ENCODE results near the gene WFIKKN2.
A peak's percentile ranks its signal among the peaks of the same experiment; 100 is the strongest.

Gene WFIKKN2

DNA sequence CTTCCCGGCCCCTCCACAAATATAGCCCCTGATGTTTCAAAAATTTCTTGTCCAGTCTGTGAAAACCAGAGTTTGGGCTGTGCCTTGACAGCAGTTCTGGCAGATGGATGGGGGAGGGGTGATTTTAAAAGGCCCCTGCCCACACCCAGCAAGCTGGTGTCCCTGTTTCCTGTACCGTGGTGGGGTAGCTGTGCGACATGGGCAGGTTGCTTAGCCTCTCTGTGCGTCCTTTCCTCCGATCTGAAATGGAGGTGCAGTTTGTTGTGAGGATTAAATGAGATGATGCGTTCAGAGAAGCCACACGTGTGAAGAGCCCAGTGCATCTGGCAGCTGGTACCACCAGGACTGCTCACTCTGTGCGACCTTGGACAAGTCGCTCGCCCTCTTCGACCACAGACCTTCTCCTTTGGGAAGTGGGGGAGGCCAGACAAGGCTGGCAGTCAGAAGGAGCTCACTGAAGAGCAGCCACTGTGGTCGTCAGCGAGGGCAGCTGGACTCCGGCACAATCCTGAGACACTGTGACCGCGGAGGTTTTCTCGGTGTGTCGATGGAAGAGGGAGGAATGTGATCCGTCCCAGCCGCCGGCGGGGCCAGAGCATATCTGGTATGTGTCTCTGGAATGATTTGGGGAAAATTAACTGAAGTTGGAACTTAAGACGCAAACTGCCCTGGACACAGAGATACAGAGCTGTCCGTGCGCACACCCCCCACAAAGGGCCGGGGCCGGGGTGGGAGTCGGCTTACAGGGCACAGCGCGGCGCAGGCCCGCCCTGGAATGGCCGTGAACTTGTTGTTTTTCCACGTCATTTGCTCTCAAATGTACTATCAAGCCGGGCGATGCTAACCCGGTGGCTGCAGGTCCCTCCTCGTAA, 721 bp upstream of the WFIKKN2 start:
- no peak for DNase-seq (ENCODE audit: low read depth in 1 of 2, low spot score in 1 of 2)

DNA sequence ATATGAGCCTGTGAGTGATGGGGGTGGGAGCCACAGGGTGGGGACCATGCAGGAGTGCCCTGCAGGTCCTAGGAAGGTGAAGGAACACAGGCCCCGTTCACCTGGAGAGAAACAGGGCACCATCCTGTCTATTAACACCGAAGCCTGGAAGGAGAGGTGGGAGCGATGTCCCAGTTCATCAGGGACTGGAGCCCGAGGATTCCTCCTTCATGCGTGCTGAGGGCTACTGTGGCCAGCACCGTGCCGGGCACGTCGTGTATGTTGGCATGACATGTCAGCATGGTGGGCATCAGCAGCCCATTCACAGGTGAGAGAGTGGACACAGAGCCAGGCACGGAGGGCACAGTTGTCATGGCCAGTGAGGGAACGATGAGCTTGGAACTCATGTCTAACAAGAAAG, 1.4 kb downstream of the WFIKKN2 start:
- DNase-seq (ENCODE audit: low read depth in 1 of 2, low spot score in 1 of 2), result no peak

DNA sequence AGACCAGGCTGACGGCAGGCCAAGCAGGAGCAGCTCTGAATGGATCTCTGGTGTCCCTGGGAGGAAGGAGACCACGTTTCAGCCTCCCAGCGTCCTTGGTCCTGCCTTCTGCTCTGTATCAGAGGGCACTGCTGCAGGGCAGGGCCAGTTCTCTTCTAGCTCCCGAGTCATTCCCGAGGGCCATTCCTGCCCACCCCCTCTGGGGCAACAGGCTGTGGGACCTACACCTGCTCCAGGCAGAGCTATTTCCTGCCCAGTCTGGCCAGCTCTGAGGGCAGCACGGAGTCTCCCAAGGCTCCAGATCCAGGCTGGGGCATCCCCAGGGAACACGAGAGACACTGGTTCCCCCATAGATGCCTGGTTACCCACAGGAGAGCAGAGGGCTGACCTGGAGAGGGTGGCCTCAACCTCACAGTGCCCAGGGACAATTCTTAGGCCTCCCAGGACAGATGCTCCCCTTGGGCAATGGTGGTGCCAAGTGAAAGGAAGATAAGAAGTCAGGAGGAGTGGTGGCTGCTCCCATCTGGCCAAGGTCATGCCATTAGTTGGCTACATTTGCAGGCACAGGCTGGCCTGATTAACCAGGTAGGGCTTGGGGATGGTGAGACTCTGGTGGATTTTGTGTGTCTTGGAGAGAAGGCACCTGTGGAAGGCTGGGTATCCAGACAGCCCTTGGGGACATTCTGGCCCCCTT, 2.0 kb downstream of the WFIKKN2 start:
- no peak for DNase-seq (ENCODE audit: low read depth in 1 of 2, low spot score in 1 of 2)

DNA sequence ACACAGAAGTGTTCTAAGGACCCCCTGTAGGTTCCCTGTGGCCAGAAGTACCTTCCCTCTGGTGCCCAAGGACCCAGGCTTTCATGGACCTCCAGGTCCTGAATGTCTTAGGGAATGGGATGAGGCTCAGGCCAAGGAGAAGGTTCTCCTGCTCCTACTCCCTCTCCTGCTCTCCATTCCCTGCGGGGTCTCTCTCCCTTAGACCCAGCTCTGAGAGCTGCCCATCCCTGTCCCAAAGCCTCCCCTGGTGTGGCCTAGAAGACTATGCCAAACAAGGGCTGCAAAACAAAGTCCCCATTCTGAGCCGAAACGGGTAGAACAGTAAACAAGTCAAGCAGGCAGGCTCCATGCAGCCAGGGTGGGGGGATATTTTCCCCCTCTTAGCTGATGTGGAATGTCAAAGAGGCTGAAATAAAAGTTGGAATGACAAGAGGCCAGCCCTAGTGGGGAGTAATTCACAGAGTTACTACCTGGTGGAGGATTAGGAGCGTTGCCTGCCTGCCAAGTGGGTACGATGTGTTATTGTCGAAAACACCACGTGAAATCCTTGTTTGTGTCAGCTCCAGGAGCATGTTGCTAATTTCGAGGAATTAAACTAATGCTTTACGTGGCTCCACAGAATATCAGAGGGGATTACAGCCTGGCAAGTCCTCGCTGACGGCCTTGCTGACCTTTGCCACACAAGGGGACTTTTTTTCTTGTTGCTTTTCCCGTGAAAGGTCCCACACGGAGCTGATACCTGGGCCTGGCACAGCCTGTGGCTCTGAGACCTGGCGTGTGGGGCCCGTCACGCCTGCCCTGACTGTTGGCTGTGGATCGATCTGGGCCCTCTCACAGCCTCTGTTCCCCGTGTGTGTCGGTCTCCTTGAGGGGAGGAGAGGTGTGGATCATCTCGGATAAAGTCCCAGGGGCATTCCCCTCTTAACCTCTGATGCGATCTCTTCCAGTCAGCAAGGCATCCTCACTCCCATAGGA, 2.9 kb downstream of the WFIKKN2 start:
- no peak for DNase-seq (ENCODE audit: low read depth in 1 of 2, low spot score in 1 of 2)

DNA sequence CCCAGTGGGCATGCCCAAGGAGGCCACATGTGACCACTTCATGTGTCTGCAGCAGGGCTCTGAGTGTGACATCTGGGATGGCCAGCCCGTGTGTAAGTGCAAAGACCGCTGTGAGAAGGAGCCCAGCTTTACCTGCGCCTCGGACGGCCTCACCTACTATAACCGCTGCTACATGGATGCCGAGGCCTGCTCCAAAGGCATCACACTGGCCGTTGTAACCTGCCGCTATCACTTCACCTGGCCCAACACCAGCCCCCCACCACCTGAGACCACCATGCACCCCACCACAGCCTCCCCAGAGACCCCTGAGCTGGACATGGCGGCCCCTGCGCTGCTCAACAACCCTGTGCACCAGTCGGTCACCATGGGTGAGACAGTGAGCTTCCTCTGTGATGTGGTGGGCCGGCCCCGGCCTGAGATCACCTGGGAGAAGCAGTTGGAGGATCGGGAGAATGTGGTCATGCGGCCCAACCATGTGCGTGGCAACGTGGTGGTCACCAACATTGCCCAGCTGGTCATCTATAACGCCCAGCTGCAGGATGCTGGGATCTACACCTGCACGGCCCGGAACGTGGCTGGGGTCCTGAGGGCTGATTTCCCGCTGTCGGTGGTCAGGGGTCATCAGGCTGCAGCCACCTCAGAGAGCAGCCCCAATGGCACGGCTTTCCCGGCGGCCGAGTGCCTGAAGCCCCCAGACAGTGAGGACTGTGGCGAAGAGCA, 4.4 kb downstream of the WFIKKN2 start:
- no peak for DNase-seq (ENCODE audit: low read depth in 1 of 2, low spot score in 1 of 2)

GRCh38 chr17:50840311-50840851, 5.0 kb downstream of the WFIKKN2 start:
- DNase-seq (ENCODE audit: low read depth in 1 of 2, low spot score in 1 of 2), result no peak

DNA sequence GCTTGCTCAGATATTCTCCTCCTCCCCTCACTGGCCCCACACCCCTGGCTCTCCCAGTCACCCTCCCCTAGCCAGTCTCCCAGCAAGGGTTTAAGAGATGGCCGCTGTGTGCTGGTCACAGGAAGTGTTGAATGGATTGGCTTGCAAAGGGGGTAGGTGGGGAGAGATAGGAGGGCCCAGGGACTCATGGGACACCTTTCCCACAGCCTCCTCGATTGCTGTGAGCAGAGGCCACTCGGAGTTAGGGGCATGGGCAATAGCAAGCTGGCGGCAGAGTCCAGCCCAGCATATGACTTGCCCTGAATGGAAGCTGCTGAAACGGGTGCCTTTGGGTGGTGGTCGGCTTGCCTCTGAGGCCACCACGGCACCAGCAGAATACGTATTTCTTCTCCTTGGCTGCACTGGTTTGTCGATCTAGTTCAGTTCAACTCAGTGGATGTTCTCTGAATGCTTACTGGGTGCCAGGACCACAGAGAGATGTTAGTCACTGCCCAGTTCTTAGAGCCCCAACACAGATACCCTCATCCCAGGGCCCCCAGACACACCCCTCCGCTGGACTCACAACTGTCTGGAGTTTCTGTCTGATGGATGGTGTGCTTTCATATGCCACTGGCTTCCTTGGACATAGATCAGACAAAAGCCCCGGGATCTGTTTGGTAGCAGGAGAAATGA, 6.0 kb downstream of the WFIKKN2 start:
- no peak for DNase-seq (ENCODE audit: low read depth in 1 of 2, low spot score in 1 of 2)

DNA sequence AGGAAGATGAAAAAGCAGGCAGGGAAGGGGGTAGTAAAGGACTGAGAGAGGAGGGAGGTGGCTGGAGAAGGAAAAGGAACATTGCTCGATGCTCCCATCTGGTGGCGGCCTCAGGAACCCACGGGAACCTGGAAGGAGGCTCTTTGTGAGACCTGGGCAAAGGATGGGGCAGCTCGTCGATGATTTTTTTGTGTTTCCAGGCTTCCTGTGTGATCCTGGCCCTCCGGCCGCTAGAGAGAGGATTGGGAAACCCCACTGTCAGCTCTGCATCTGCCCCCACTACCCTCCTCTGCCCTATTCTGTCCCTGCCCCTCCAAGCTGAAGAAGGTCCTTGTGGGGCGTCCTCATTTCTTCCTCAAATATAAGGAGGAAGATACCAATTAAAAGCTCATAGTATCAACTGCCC, 6.6 kb downstream of the WFIKKN2 start:
- DNase-seq (ENCODE audit: low read depth in 1 of 2, low spot score in 1 of 2), result peak; percentile 15 to 40

GRCh38 chr17:50842506-50843149, 7.2 kb downstream of the WFIKKN2 start:
- no peak for DNase-seq (ENCODE audit: low read depth in 1 of 2, low spot score in 1 of 2)

- DNase-seq (ENCODE audit: low read depth in 1 of 2, low spot score in 1 of 2), result no peak
Measured at GRCh38 chr17:50843150-50843905, 7.9 kb downstream of the WFIKKN2 start.

- no peak for DNase-seq (ENCODE audit: low read depth in 1 of 2, low spot score in 1 of 2)
Measured at GRCh38 chr17:50844117-50844700, 8.8 kb downstream of the WFIKKN2 start.

GRCh38 chr17:50845240-50846147, 10.1 kb downstream of the WFIKKN2 start:
- DNase-seq (ENCODE audit: low read depth in 1 of 2, low spot score in 1 of 2), result no peak

DNA sequence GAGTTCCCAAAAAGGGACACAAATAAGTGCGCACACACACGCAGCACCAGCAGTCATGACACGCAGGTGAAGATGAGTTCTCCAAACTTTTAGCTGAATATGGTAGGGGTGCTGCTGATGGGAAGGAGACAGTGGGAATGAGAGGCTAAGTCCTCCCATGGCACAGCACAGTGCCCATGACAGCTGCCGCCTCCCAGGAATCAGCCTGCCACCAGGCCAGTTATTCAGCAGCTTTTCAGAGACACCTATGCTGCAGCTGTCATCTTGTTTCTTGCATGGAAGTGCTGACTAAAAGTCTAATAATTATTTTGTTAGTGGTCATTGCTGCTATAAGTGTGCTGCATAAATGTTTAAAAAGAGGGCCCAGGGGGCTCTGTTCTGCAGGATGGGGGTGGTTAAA, 12.2 kb downstream of the WFIKKN2 start:
- DNase-seq (ENCODE audit: low read depth in 1 of 2, low spot score in 1 of 2), result no peak

DNA sequence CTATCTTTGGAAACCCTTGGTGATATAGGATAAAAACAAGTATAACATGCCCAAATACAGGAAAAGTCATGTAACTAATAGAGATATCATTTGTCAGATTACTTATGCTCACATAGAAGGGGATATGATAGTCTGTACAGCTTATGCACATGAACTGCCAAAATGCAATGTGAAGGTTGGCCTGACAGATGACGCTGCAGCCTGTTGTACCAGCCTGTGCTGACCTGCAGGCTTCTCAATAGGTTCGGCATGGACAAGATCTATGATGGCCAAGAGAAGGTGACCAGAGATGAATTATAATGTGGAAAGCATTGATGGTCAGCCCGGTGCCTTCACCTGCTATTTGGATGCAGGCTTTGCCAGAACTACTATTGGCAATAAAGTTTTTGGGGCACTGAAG, 12.7 kb downstream of the WFIKKN2 start:
- DNase-seq (ENCODE audit: low read depth in 1 of 2, low spot score in 1 of 2), result no peak

DNA sequence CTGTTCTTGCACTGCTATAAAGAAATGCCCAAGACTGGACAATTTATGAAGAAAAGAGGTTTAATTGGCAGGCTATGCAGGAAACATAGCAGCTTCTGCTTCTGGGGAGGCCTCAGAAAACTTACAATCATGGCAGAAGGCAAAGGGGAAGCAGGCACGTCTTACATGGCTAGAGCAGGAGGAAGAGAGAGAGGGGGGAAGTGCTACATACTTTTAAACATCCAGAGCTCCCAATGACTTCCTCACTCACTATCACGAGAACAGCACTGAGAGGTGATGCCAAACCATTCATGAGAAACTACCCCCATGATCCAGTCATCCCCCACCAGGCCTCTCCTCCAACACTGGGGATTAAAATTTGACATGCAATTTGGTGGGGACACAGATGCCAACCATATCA, 13.3 kb downstream of the WFIKKN2 start:
- DNase-seq (ENCODE audit: low read depth in 1 of 2, low spot score in 1 of 2), result no peak

- DNase-seq (ENCODE audit: low read depth in 1 of 2, low spot score in 1 of 2), result no peak
Measured at GRCh38 chr17:50850640-50851039, 15.3 kb downstream of the WFIKKN2 start.

- no peak for DNase-seq (ENCODE audit: low read depth in 1 of 2, low spot score in 1 of 2)
Measured at GRCh38 chr17:50853015-50853615, 17.7 kb downstream of the WFIKKN2 start.

Measured in stimulated activated CD4-positive, alpha-beta T cell treated with anti-CD3 and anti-CD28 coated beads, Interleukin-15, amount 100 ng/mL, for 1 hour (primary cell).